NT2/D1 (cell line): ENCODE data around the gene DPEP2NB.
"Not testable (repeated sequence)": the region's sequence is repeated elsewhere in the genome, so short reads cannot be mapped to it uniquely, and the experiment has no call there.

Experiments used
- DNase-seq: peaks from one replicate; pipeline ENCODE4 v3.0.0-alpha.2; 2011; ENCODE audit warnings: low read depth, low spot score
- H3K27me3 ChIP-seq: 2 replicates; pipeline ENCODE4 v1.6.0; 2011; ENCODE audit warnings: mild to moderate bottlenecking; ENCODE audit not compliant: insufficient read length, insufficient read depth
- H3K36me3 ChIP-seq: 2 replicates; pipeline ENCODE4 v1.6.1; 2011; ENCODE audit warnings: mild to moderate bottlenecking, low read length, mixed read lengths; ENCODE audit not compliant: insufficient read depth, insufficient read length
- H3K4me1 ChIP-seq: 2 replicates; pipeline ENCODE4 v1.5.1; 2011; ENCODE audit not compliant: insufficient read depth, insufficient read length
- H3K4me3 ChIP-seq: 2 replicates; pipeline ENCODE4 v1.5.1; 2011; ENCODE audit warnings: low read depth; ENCODE audit not compliant: insufficient read length
- H3K9ac ChIP-seq: 2 replicates; pipeline ENCODE4 v1.6.0; 2011; ENCODE audit warnings: low read depth; ENCODE audit not compliant: insufficient read length
- H3K9me3 ChIP-seq: 2 replicates; pipeline ENCODE4 v1.5.1; 2011; ENCODE audit warnings: mild to moderate bottlenecking, low read length; ENCODE audit not compliant: insufficient read depth
- SUZ12 ChIP-seq: IDR thresholded peaks from 2 replicates; pipeline ENCODE4 v1.6.1; 2011; ENCODE audit not compliant: insufficient read length, insufficient read depth; ENCODE audit errors: extremely low read depth
- YY1 ChIP-seq: IDR thresholded peaks from 2 replicates; pipeline ENCODE4 v1.6.1; 2011; ENCODE audit not compliant: insufficient read length, insufficient read depth
- ZNF274 ChIP-seq: IDR thresholded peaks from 2 replicates; pipeline ENCODE4 v1.6.1; 2011; ENCODE audit warnings: mild to moderate bottlenecking, low read depth, low read length

Gene DPEP2NB

DNA sequence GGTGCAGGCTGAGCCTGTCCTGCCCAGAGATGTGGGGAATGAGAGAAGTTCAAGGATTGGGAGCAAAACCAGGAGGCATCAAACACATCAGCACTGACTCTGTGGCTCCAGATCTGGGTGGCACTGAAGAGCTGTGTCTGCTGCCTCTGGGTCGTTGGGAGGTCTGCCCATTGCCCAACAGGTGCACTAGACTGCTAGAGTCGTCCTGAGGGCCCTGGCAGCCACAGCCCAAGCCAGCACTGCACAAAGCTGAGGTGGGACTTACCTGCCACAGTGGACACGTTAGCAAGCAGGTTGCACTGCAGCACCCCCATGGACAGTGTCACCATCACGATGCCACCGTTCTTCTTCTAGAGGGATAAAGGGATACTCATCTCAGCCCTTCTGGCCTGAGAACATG lies 38.7 kb downstream of the DPEP2NB start:
- H3K36me3 ChIP-seq = no peaks in the 10 kb centered on the region
- DNase-seq = no peak
- TF ChIP-seq YY1 = no peak
- no peak for TF ChIP-seq ZNF274
- no peak for TF ChIP-seq SUZ12
- H3K27me3 ChIP-seq = peaks cover 6% of the 10 kb centered on the region
- no peaks in the 10 kb centered on the region; the same call in 1 of the 2 replicates for H3K9me3 ChIP-seq
- no peak overlapping the region for H3K4me3 ChIP-seq
- no peaks in the 10 kb centered on the region for H3K4me1 ChIP-seq
- H3K9ac ChIP-seq = no peak overlapping the region

DNA sequence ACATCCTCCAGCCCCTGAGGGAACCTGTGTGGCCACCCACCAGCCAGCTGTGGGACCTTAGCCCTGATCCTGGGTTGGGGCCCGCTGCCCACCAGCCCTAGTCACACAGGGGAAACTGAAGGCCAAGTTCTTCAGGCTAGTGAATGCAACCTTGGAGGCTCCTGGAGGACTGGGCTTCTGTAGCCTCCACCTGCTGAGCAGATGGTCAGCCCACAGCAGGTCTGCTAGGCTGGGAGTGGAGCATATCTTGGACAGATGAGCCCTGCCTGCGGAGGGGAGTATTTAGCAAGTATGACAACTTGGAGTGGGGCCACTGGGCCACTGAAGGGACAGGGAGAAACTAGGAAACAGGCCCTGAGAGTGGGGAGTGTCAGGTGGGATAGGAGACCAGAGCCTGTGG lies 39.5 kb downstream of the DPEP2NB start:
- peaks cover 6% of the 10 kb centered on the region for H3K27me3 ChIP-seq
- H3K9ac ChIP-seq = no peak overlapping the region
- no peaks in the 10 kb centered on the region for H3K9me3 ChIP-seq
- no peaks in the 10 kb centered on the region for H3K36me3 ChIP-seq
- TF ChIP-seq SUZ12 (no peak), YY1 (no peak), ZNF274 (no peak)
- no peak overlapping the region for H3K4me3 ChIP-seq
- H3K4me1 ChIP-seq = no peaks in the 10 kb centered on the region
- DNase-seq = no peak

DNA sequence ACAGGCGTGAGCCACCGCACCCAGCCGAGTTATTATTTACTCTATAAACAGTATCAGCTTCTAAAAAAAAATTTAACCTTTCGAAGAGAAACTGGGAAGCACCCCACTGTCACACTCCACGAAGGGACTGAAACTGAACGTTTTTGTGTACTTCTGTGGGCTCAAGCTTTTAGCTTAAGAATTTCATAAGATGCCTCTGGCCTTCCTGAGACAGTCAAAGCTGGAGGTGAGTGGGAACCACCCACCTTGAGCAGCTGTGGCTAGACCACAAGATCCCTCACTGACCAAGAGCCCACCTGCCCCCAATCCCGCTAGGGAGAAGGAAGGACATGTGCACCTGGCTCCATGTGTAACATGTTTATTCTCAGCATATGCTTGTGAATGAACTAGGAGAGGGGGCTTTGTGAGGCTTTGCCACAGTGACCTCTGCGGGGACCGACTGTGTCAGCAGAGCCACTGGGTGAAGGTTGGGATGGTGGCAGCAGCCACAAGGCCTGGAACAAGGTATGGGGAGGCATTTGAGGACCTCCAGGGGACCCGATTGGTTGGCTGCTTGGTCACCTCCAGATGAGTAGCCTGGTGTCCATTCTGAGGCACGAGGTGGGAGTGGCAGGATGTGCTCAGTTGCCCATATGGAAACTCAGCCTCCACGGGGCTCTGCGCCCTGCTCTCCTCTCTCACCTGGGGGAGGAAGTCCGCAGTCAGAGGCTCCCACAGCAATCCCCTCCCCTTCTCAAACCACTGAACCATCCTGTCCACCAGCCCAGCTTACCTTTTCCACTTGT lies 40.2 kb downstream of the DPEP2NB start:
- no peak for TF ChIP-seq ZNF274
- no peak for TF ChIP-seq SUZ12
- TF ChIP-seq YY1 = no peak
- peaks cover 6% of the 10 kb centered on the region for H3K27me3 ChIP-seq
- H3K4me1 ChIP-seq = no peaks in the 10 kb centered on the region
- no peaks in the 10 kb centered on the region for H3K9me3 ChIP-seq
- no peak overlapping the region for H3K4me3 ChIP-seq
- no peak overlapping the region for H3K9ac ChIP-seq
- no peaks in the 10 kb centered on the region for H3K36me3 ChIP-seq
- no peak for DNase-seq

- H3K9ac ChIP-seq, H3K4me1 ChIP-seq, H3K27me3 ChIP-seq, H3K36me3 ChIP-seq, H3K9me3 ChIP-seq, H3K4me3 ChIP-seq, DNase-seq: not testable (repeated sequence)
These were observed 43.4 kb downstream of the DPEP2NB start for GRCh38 chr16:67972285-67972684.

DNA sequence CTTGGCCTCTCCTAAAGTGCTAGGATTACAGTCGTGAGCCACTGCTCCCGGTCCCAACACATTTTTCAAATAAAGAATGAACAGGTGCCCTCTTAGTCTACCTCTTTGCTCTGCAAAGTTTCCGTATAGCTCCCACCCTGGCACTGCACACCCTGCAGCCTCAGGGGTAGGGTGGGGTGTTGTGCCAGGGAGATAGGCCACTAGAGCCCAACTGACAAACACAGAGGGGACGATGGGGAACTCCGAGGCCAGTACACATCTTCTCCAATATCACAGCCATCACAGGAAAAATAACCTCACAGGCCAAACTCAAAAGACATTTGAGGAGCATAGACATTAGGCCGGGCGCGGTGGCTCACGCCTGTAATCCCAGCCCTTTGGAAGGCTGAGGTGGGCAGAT lies 44.6 kb downstream of the DPEP2NB start:
- Histone ChIP-seq H3K4me3 (no peak overlapping the region), H3K4me1 (peaks cover 17% of the 10 kb centered on the region), H3K36me3 (peaks cover 13% of the 10 kb centered on the region), H3K27me3 (no peaks in the 10 kb centered on the region), H3K9ac (no peak overlapping the region), H3K9me3 (no peaks in the 10 kb centered on the region)
- TF ChIP-seq ZNF274 = no peak
- no peak for TF ChIP-seq YY1
- no peak for TF ChIP-seq SUZ12
- no peak for DNase-seq

- H3K9ac ChIP-seq = no peak overlapping the region
- H3K27me3 ChIP-seq = no peaks in the 10 kb centered on the region
- peaks cover 30% of the 10 kb centered on the region for H3K36me3 ChIP-seq
- TF ChIP-seq SUZ12 (no peak), ZNF274 (no peak), YY1 (no peak)
- no peaks in the 10 kb centered on the region for H3K9me3 ChIP-seq
- DNase-seq = no peak
- peaks cover 17% of the 10 kb centered on the region for H3K4me1 ChIP-seq
- no peak overlapping the region for H3K4me3 ChIP-seq
These were observed 46.3 kb downstream of the DPEP2NB start for GRCh38 chr16:67969254-67970039.

- peaks cover 38% of the 10 kb centered on the region for H3K36me3 ChIP-seq
- H3K27me3 ChIP-seq = no peaks in the 10 kb centered on the region
- TF ChIP-seq YY1 = no peak
- no peak for TF ChIP-seq SUZ12
- TF ChIP-seq ZNF274 = no peak
- peak; percentile 68 for DNase-seq
- H3K9ac ChIP-seq = peak within 1 kb of the TSS; percentile 85
- H3K4me3 ChIP-seq = peak within 1 kb of the TSS; percentile 82
- H3K4me1 ChIP-seq = peaks cover 23% of the 10 kb centered on the region
- no peaks in the 10 kb centered on the region for H3K9me3 ChIP-seq
These were observed 47.1 kb downstream of the DPEP2NB start, which contains the start of gene SLC12A4 for GRCh38 chr16:67968400-67969253. Gene SLC12A4 (minus strand): TSS chr16:67968637. CDS start chr16:67968553, 84 bp downstream.
